ENCODE results near the gene TERT.

TERT gene

DNA sequence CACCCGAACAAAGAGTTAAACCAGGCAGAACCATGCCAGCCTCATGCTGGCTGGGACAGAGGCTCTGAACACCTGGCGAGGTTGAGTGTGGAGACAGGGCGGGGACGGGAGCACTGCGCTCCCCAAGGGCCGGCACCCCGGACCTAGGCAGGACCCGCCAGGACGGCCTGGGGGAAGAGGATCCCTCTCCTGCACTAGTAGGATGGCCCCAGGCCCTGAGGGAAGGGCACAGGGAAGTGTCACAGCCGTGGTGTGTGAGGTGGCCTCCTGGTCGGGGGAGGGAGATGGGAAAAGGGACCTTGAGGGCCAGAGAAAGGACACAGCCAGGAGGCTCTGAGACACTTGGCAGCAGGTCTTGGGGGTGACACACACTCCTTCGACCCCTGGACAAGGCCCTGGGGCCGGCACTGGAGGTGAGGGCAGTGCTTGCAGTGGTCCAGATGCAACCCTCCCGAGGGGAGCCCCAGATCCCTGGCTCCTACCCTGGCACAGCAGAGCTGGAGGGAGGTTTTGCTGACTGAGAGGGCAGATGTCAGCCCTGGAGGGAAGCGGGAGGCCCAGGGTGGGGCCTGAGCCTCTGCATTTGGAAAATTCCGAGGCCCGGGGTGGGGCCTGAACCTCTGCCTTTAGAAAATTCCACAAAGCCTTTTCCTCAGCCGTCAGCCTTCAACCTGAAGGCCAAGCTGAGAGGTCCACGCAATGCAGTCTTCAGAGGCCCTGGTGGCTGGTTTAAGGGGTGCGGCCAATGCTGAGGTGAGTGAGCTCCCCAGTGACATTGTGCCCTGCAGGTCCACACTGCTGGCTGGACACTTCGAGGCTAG is 24.8 kb upstream of the TERT start:
- FAIRE-seq = no peak
- DNase-seq (ENCODE audit: low spot score) = no peak

DNA sequence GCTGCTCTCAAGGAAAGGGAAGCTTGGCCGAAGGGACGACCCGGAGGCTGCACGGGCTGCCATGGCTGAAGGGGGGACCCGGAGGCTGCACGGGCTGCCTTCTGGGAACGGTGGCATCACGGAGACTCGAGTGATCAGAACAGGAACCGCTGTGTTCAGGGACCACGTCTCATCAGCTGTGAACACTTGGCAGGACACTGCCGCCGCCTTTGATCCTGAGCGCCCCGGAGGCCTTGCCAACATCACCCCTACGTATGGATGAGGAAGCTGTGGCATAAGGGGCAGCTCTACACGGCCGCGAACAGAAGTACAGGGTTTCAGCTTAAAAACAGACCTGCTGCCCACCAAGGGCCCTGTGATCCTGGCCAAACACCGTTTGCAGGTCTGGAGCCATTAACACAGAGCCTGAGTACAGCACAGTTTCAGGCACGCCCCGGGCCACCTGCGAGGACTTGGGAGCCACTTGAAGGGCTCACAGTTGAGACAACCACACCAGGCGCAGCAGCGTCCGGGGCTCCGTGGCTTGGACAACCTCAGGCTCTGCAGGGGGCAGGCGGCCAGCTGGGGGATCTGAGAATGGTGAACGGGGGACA is 23.9 kb upstream of the TERT start:
- FAIRE-seq = no peak
- no peak for DNase-seq (ENCODE audit: low spot score)

DNA sequence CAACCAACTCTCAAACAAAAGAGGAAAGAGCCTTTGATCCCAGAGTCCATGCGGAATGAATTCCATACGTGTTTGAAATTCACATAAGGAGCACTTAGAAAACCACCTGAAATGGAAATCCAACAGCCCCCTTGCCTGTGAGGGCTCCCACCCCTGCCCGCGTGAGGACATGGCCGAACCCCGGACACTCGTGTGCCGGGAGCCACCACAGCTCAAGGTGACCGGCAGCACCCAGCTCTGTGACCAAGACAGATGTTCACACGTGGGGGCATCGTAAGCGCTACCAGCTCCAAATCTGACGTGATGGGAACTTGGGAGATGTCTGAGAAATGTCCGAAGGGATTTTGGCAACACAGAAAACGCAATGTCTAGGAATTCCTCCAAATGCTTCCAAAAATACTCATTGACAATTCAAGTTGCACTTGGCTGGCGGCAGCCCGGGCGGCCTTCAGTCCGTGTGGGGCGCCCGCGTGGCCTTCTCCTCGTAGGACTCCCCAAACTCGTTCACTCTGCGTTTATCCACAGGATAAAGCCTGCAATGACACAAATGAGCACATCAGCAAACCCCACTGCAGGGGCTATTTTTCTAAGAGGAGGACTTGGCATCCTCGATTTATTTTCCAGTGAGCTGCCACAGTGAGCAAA is 23.2 kb upstream of the TERT start:
- DNase-seq (ENCODE audit: low spot score) (no peak), FAIRE-seq (no peak)

DNA sequence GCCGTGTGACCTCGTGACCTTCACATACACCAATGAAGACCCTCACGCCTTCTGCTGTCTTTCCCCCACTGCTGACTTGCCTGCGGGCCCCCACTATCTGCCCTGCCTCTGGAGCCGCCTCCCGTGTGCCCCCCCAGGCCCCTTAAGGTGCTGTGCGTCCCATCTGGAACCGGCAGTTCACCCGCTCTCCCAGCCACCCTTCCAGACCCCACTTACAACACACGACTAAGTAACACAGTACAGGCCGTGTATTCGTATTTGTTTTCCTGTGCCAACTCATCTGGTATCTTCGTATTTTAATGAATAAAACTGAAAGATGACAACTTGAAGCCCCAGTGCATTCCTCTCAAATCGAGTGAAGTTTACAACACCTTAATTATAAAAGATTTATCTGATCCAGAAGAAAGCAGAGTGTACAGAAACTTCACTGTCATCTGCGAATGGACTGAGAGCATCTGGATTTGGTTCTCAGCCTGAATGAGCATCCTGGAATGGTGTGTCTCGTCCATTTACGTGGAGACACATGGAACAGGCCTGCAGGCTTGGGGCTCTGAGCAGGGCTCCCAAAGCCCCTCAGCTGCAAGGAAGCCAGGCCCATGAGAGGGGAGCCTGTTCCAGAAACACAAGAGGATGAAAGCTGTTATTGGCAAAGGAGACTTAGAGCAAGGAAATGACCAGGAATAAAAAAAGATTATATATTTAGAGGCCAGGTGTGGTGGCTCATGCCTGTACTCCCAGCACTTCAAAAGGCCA is 21.9 kb upstream of the TERT start:
- DNase-seq (ENCODE audit: low spot score) (no peak), FAIRE-seq (peak; percentile 48)

DNA sequence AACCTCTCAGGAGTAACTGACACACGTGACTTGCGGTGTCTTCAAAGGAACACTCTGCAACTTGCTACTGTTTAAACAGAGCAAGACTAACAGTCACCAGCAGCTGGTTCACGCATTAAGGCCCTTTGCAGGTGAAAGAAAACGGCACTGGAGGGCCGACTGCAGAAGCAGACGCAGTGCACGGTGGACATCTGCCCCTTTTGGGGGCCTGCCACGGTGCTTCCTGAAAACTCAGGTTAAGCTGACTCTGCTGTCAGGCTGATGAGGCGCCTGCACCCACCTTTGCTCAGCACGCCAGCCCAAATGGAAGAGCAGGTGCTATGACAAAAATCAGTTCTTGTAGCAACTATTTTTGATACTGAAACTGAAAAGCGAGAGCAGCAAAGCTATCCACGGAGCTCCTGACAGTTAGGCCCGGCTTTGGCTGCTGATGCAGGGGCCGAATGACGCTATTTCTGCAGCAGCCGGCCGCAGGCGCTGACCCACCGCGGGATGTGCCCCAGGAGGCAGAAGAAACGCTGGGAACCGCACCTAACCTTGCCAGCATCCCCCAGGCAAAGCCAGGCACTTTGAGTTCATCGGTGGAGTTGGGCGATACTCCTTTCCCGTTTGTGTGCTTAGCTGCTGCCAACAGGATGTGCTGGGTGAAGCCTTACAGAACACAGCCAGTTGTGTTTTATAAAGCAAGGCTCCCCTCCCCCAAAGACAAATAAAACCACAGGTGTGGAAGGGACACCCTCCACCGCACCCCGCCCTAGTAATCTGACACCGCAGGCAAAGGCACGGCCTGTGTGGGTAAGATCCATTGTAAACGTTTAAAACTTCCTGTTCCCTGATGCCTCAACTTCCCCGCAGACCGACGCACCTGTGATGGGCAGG is 21.1 kb upstream of the TERT start:
- DNase-seq (ENCODE audit: low spot score) = peak; percentile 79
- peak; percentile 66 for FAIRE-seq

DNA sequence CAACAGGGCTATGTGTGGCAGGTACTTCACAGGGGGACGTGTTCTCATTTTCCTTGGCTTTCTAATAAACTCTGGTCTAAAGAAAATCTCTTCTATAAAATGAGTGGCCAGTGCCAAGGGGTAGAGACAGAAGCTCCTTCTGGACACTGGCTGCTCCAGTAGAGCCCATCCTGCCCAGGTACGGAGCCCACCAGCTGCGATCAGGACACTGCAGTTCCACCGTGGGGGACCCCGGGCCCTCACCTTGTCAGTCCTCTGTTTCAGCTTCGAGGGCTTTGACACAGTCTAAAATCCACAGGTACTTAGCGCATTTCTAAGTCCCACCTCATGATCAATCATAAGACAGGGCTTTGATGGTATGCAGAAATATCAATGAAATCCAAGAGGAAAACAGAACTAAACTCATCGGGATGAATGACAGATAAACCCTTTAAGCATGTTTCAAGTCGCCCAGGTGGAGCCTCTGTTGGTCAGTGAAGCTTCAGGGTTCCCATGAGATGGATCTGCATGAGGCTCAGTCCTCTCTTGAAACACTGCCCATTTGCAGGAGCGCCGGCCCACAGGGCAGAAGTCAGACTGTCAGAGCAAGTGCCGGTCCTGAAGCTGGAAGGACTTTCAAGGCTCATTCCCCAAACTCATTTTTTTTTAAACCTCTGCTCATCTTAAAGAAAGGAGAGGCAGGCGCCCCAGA is 20.3 kb upstream of the TERT start:
- no peak for DNase-seq (ENCODE audit: low spot score)
- FAIRE-seq = no peak

DNA sequence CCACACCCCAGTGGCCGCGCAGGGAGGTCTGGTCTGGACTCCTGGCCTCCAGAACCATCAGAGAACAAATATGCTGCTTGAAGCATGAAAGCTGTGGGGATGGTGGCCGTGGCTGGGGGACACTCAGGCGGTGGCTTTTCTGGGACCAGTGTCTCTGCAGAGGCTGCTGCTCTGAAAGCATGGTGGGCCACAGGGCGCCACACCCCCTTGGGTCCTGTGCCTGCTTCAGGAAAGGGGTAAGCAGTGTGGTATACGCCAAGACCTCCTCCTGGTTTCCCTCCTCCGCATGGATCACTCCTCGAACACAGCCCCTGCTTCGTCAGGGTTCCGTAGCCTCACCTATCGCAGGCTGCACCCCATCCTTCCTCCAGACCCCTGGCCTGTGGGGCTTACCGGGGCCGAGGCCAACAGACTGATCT is 19.7 kb upstream of the TERT start:
- DNase-seq (ENCODE audit: low spot score) (no peak), FAIRE-seq (no peak)

DNA sequence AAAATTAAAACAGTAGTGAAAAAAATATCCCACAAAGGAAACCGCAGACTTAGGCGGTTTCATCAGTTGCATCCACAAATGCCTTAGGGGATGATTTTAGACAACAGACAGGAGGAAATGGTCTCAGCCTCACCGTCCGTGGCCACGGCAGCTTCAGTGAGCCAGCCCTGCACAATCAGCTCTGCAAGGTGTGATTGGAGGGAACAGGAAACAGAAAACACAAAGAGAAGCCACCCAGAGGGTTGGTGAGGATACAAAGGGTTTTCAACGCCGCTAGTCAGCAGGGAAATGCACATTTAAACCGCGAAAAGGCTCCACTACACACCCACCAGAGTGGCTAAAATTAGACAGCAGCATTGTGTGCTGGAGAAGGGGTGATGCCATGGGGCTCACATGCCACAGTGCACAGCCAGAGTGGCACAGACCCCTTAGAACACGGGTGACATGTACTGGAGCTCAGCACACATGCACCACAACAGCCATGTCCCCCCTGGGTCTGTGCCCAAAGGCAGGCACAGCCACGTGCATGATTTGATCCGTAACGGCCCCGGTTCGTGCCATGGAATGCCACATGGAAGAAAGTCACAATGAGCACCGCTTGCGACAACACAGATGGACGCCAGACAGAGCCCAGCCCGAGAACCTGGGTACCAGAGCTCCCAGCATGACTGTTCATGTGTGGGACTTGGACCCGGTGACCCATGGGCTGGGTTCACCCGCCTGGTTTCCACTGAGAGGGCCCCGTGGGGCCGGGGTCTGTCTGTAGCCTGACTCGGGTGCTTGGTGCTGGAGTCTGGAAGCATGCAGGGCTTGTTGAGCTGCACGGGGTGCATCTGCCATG is 18.3 kb upstream of the TERT start:
- FAIRE-seq (peak; percentile 62), DNase-seq (ENCODE audit: low spot score) (no peak)

DNA sequence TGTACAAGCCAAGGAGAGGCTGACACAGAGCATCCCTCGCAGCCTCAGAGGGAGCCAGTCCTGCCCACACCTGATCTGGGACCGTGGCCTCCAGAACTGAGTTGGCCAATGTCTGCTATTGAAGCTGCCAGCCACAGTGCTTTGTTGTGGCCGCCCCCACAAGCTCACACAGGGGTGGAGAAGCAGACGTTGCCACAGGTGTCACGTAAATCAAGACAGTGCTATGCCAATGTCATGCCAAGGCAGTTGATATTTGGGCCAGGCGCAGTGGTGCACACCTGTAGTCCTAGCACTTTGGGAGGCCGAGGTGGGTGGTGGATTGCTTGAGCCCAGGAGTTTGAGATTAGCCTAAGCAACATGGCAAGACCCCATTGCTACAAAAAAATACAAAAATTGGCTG is 17.3 kb upstream of the TERT start:
- FAIRE-seq = no peak

DNA sequence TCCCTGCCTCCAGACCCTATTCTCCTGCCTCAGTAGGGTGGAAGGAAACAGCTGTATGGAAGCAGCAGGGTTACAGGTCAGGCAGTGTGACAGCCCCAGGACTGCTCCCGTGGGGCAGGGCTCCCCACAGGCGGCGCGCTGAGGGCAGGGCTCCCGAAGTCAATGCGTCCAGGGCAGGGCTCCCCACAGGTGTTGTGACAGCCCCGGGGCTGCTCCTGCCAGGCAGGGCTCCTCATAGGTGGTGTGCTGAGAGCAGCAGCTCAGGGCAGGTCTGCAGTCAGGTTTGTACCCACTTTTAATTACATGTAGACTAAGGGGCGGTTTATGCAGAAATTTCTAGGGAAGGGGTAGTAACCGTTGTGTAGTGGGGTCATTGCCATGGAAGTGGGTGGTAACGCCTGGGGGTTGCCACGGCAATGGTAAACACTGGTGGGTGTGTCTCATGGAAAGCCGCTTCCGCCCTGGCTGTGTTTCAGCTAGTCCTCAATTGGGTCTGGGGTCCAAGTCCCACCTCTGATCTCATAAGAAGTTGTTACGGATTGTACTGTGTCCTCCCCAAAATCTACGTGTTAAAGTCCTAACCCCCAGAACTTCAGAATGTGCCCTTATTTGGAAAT is 16.7 kb upstream of the TERT start:
- FAIRE-seq (no peak), DNase-seq (ENCODE audit: low spot score) (no peak)

More for the DNA sequence above, 17.3 kb upstream of the TERT start:
- DNase-seq (ENCODE audit: low spot score) = no peak

DNA sequence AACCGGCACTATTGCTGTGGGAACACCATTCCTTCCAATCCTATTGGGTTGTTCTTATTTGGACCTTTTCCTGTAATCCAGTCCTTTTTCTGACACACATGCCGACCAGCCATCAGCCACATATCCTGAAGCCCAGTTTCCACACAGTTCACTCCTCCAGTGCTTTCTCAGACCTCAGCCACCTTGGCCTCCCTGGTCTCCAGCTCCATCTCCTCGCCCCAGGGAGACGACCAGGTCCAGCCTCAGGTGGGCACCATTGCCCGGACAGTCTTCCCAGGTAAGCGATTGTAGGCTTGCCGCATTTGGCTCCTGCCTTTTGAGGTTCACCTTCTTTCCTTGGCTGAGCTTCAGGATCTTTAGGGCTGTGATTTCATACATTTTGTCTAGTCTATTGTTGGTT is 15.2 kb upstream of the TERT start:
- DNase-seq (ENCODE audit: low spot score) (no peak), FAIRE-seq (no peak)

DNA sequence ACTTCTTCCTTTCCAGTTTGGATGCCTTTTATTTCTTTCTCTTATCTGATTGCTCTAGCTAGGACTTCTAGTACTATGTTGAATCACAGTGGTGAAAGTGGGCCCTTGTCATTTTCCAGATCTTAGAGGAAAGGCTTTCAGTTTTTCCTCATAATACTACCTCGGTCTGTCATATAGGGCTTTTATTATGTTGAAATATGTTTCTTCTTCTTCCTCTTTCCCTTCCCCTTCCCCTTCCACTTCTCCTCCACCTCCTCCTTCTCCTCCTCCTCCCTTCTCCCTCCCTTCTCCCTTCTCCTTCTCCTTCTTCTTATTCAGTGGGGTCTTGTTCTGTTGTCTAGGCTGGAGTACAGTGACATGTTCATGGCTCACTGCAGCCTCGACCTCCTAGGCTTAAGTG is 9.2 kb upstream of the TERT start:
- DNase-seq (ENCODE audit: low spot score) = no peak
- FAIRE-seq = no peak

DNA sequence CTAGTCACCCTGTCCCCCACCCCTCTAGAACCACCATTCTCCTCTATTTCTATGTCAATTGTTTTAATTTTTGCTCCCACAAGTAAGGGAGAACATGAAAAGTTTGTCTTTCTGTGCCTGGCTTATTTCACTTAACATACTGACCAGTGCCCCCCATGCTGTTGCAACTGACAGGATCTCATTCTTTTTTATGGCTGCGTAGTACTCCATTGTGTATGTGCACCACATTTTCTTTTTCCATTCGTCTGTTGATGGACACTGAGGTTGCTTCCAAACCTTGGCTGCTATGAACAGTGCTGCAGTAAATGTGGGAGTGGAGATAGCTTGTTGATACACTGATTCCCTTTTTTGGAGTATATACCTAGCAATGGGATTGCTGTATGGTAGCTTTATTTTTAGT is 7.4 kb upstream of the TERT start:
- DNase-seq (ENCODE audit: low spot score) (no peak), FAIRE-seq (no peak)

DNA sequence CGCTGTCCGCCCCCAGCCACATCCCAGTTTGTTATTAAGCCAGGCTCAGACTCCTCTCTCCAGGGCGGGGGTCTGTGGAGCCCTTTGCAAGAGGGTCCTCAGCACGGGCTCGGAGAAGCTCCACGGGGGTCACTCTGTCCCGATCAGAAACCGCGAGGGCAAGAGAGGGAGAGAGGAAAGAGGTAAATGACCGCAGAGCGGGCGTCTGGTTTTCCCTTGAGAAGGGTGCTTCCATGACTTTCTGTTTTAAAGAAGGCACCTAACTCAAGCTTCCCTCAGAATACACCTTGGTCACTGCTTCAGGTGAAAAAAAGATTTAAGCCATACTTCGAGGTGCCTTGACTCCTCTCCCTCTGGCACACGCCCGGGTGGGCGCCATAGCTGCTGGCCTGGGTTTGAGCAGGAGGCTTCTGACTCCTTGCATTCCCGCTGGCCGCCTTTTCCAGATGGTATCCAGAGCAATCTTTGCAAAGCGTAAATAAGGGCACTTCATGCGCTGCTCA is 5.8 kb upstream of the TERT start:
- DNase-seq (ENCODE audit: low spot score) (no peak), FAIRE-seq (no peak)

DNA sequence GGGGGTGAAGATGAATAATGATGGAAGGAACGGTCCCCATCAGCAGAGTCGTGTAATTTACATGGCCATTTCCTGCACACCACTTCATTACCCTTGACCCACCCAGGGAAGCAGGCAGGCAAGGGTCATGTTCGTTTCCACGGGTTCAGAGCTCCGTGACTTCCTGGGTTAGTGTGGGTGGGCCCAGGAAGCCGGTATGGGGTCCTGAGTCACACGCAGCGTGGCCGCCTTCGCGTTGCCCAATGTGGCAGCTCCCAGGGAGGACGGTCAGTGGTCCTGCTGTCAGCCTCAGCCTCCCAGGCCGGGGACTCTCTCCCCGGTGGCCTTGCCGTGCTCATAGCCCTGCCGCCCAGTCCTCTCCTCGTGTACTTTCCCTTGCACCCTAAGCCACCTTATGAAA is 5.1 kb upstream of the TERT start:
- DNase-seq (ENCODE audit: low spot score) (no peak), FAIRE-seq (no peak)

DNA sequence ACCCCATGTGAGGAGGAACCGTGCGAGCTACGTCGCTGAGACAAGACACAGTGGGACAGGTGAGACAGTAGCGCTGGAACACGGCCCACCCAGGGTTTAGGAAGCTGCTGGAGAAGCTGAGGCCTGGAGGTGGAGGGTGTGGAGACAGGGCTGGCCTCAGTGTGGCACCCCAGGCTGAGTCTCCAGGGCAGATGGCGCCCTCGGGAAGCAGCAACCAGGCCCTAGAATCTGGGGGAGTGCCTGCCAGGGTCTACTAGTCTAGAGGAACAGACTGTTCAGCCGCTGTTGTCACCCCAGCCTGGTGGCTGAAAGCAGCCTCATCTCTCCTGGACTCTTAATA is 4.6 kb upstream of the TERT start:
- FAIRE-seq (no peak), DNase-seq (ENCODE audit: low spot score) (no peak)

DNA sequence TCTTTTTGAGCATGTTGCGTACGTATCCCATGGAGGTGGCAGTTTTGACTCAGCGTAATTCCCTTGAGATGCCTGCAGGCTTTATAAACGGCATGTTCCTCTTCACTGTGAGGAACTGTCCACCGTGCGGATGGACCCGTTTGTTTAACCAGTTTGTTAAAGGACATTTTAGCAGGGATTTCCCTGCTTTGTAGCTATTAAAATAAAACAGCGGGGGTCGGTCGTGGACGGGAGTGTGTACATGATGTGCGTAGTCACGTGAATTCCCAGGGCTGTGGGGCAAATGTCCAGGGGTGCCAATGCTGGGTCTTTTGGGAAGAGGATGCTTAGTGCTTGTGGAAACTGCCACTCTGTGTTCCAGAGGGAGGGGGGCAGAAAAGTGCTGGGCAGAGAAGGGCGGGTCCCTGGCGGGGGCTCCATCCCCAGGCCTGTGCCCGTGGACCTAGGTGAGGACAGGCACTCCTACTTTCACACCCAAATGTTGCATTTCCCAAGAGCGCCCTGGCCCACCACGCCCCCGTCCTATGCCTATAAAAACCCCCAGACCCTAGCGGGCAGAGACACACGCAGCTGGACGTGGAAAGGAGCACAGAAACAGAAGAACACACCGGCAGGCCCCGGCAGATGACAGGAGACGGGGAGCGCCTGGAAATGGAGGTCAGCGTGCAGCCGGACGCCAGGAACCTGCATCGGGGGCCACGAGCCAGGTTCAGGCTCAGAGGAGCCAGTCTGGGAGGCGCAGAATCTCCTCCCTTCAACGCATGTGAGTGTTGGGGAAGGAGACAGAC is 4.0 kb upstream of the TERT start:
- DNase-seq (ENCODE audit: low spot score) = no peak

DNA sequence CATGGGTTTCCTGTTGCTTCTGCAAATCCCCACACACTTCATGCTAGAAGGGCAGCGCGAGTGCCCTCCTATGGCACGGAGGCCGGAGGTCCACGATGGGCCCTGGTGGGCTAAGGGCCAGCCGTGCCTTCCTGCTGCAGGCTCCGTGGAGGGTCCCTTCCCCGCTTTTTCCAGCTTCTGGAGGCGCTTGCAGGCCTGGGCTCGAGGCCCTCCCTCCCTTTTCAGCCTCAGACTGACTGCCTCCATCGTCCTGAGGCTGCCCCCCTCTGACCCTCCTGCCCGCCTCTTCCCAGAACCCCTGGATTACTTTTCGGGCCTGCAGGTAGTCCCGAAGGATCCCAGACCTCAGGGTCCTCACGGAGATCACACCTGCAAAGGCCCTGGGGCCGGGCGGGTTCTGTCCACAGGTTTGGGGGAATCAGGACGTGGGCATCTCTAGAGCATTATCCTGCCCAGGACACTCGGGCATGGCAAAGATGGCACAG is 3.2 kb upstream of the TERT start:
- no peak for FAIRE-seq
- no peak for DNase-seq (ENCODE audit: low spot score)

More for the DNA sequence above, 4.0 kb upstream of the TERT start:
- no peak for FAIRE-seq
